Heart left ventricle (tissue), 16 donors: ENCODE measurements around the gene CHMP3. TPM values are rescaled to one million over a fixed set of nuclear protein-coding genes. Genes with fewer than 3 reads are reported as not detected.

Source experiments
- ATAC-seq, 4 donors: fragments of 200-7000 bp; cut with Tn5 transposase; one replicate each; pipeline ENCODE4 v1.9.1; 2020 to 2022; ENCODE audit warnings: moderate library complexity in 4 of 4, mild to moderate bottlenecking in 3 of 4, moderate number of reproducible peaks in 1 of 4
- DNase-seq, 5 donors: peaks; one replicate each; pipeline ENCODE4 v3.0.0-alpha.2; 2020
- H3K27ac ChIP-seq, 12 donors: fragments of 200-600 bp; sonication (generic) in 4 of 12; one replicate each; pipeline versions ENCODE4 v1.5.0 to v1.8.0; 2016 to 2022; ENCODE audit warnings: mild to moderate bottlenecking in 2 of 12
- H3K27me3 ChIP-seq, 9 donors: fragments of 200-600 bp; sonication (generic) in 2 of 9; one replicate each; pipeline versions ENCODE4 v1.5.1 to v1.8.0; 2016 to 2022; ENCODE audit warnings: mild to moderate bottlenecking in 3 of 9
- H3K36me3 ChIP-seq, 9 donors: fragments of 200-600 bp; sonication (generic) in 2 of 9; one replicate each; pipeline versions ENCODE4 v1.5.0 to v1.8.0; 2018 to 2022; ENCODE audit warnings: mild to moderate bottlenecking in 2 of 9
- H3K4me1 ChIP-seq, 12 donors: fragments of 200-600 bp; sonication (generic) in 4 of 12; one replicate each; pipeline versions ENCODE4 v1.5.0 to v1.8.0; 2016 to 2022; ENCODE audit warnings: mild to moderate bottlenecking in 3 of 12
- H3K4me3 ChIP-seq, 12 donors: fragments of 200-600 bp; sonication (generic) in 4 of 12; one replicate each; pipeline versions ENCODE4 v1.5.0 to v1.8.0; 2017 to 2022; ENCODE audit warnings: mild to moderate bottlenecking in 9 of 12, moderate library complexity in 4 of 12
- H3K9me3 ChIP-seq, 12 donors: fragments of 200-600 bp; sonication (generic) in 4 of 12; one replicate each; pipeline versions ENCODE4 v1.5.0 to v1.8.0; 2016 to 2022; ENCODE audit warnings: mild to moderate bottlenecking in 1 of 12
- POLR2A ChIP-seq, 2 donors: fragments of 450-650 bp; IDR thresholded peaks; one replicate each; pipeline ENCODE4 v1.6.1; 2017; ENCODE audit warnings: antibody characterized with exemption in 2 of 2, mild to moderate bottlenecking in 2 of 2, moderate library complexity in 2 of 2
- WGBS, 4 donors: extraction: QIAGEN DNeasy Blood & Tissue Kit in 2 of 4; methylation state at CpG; one replicate each; pipeline versions ENCODE4 v1.1.5 to v1.1.7; 2013 to 2018; 5-methylcytosine and 5-hydroxymethylcytosine counted together
- intact Hi-C, 10 donors: fragments of 100-400 bp; cut with DNase I; formaldehyde crosslinking; loops; one replicate each; pipeline versions ENCODE4 v1.11.1 to v1.14.2; 2022
- polyA plus RNA-seq, 2 donors: library from polyadenylated mRNA; stranded (reverse); fragments of 200-250 nt; gene quantifications; one replicate each; pipeline ENCODE4 v1.2.3, GENCODE V29; 2013
- total RNA-seq, 9 donors: library from RNA; depleted of rRNA in 2 of 9; stranded (reverse); fragments of >200 nt in 2 of 9; fragmentation: NEBNext Ultra II Directional in 3 of 9; extraction: Animal tissue kit (Norgen Biotek cat#: 25700) in 3 of 9; gene quantifications; one replicate each; pipeline versions ENCODE4 v1.1.0 to v1.2.4, GENCODE V29; 2016 to 2023
- TF ChIP-seq, protein P1 (sequence below), 12 donors: fragments of 200-600 bp; sonication (generic) in 4 of 12; IDR thresholded peaks; one replicate each; pipeline versions ENCODE4 v1.5.0 to v1.8.0; 2018 to 2022; ENCODE audit warnings: antibody characterized with exemption in 12 of 12, mild to moderate bottlenecking in 5 of 12
- donor health status: ischemic (EF 13 %, LVEDD 7.1; RV severe dilation, severe dysfunction).
- donor health status: healthy with polysubstance abuse.
- donor health status: DM: no; HTN: yes; CAD: no.
- donor health status: DM: no; HTN: no; CAD: no.
- donor health status: ischemic (EF 25% LVEDD 6.9; RV normal size, moderate dysfunction).
- donor health status: ischemic (EF 25% LVEDD 5.7; RV mildly dilated, moderate dysfunction).
- donor health status: healthy.
- donor health status: DM: yes; HTN: yes; CAD: no.
- donor health status: ischemic (EF 35%, LVEDD 5.7; RV mildly dilated, moderate dysfunction).
- donor health status: nonischemic (EF 11% LVEDD 7.7; RV severe dilation, severe dysfunction).
- donor health status: DM: yes; HTN: yes; CAD: no.
- donor health status: PGD.
- donor health status: ischemic (EF 29% LVEDD 5.4; RV normal size, mild dysfunction).
- donor health status: nonischemic (EF 23%, LVEDD 6.1; RV moderate dilation, normal function).

CHMP3 gene
- total and polyA plus RNA-seq, 11 donors, result 50.0 to 178 (median 144) TPM

DNA sequence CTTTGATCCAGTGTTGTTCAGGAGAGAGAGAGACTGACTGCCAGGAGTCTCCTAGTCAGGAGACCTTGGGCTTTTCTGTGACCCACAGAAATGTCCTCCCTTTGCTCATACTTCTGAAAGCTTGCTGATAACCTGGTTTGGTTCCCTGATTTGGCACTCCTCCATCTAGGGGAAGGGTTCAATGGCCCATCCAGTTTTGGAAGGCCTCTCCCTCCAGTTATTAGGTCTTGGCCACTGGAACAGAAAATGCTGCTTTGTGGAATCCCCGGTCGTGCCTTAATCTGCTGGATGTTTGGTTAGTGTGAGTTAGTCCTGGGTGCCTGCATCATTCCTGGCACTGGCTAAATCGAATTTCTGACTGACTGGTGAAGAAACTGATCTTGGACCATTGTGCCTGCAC, 86.3 kb downstream of the CHMP3 start:
- no peaks in the 10 kb centered on the region for H3K27me3 ChIP-seq
- DNase-seq, result no peak
- peaks cover 3 to 42% (median 20%) of the 10 kb centered on the region in 12 donors for H3K4me1 ChIP-seq
- H3K36me3 ChIP-seq, result peaks cover 0 to 99% (median 98%) of the 10 kb centered on the region in 9 donors
- intact Hi-C loops, result loop anchor here in 1 of 10 donors (10.0 kb wide), 1 partner anchor 88 kb away; the partner anchor contains the start of gene CHMP3
- H3K9me3 ChIP-seq, result no peaks in the 10 kb centered on the region
- no peak for TF ChIP-seq POLR2A (IDR thresholded peaks at IDR 0.05)
- TF ChIP-seq, protein P1, sequence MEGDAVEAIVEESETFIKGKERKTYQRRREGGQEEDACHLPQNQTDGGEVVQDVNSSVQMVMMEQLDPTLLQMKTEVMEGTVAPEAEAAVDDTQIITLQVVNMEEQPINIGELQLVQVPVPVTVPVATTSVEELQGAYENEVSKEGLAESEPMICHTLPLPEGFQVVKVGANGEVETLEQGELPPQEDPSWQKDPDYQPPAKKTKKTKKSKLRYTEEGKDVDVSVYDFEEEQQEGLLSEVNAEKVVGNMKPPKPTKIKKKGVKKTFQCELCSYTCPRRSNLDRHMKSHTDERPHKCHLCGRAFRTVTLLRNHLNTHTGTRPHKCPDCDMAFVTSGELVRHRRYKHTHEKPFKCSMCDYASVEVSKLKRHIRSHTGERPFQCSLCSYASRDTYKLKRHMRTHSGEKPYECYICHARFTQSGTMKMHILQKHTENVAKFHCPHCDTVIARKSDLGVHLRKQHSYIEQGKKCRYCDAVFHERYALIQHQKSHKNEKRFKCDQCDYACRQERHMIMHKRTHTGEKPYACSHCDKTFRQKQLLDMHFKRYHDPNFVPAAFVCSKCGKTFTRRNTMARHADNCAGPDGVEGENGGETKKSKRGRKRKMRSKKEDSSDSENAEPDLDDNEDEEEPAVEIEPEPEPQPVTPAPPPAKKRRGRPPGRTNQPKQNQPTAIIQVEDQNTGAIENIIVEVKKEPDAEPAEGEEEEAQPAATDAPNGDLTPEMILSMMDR (IDR thresholded peaks at IDR 0.05), result no peak
- no peak overlapping the region for H3K4me3 ChIP-seq
- 50 to 61% (median 60%) methylated on average over 3 of the region's 3 CpGs for WGBS, 4 donors
- H3K27ac ChIP-seq, result peak overlapping the region in 7 of 12 donors; percentile 9 to 47 (median 13)
- peak in 3 of 4 donors; percentile 27 to 58 (median 48) for ATAC-seq

DNA sequence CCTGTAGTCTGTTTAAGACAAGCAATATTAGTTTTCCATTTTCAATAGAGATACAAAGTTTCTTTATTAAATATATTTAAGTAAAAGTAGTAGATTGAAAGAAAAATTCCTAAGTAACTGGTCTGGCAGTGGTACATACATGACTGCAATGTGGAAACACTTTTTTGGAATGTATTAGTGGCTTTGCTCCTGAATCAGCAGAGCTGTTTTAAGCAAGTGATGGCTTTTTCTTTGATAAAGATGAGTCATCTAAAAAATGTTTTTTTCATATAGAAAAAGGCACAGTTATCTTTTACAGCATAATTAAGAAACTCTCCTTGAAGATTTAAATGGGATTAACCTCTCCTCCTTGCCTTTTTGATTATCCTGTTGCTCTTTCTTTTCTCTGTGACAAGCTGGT, 87.2 kb downstream of the CHMP3 start:
- H3K27ac ChIP-seq, result peak overlapping the region in 3 of 12 donors; percentile 12 to 34 (median 15)
- peaks cover 0 to 99% (median 97%) of the 10 kb centered on the region in 9 donors for H3K36me3 ChIP-seq
- intact Hi-C loops, result loop anchor here in 1 of 10 donors (10.0 kb wide), 1 partner anchor 89 kb away; the partner anchor contains the start of gene CHMP3
- H3K9me3 ChIP-seq, result no peaks in the 10 kb centered on the region
- peaks cover 3 to 37% (median 20%) of the 10 kb centered on the region in 12 donors for H3K4me1 ChIP-seq
- H3K4me3 ChIP-seq, result no peak overlapping the region
- TF ChIP-seq POLR2A (IDR thresholded peaks at IDR 0.05), result no peak
- TF ChIP-seq, protein P1 (IDR thresholded peaks at IDR 0.05), result no peak
- ATAC-seq (no peak), DNase-seq (no peak)
- no peaks in the 10 kb centered on the region for H3K27me3 ChIP-seq

DNA sequence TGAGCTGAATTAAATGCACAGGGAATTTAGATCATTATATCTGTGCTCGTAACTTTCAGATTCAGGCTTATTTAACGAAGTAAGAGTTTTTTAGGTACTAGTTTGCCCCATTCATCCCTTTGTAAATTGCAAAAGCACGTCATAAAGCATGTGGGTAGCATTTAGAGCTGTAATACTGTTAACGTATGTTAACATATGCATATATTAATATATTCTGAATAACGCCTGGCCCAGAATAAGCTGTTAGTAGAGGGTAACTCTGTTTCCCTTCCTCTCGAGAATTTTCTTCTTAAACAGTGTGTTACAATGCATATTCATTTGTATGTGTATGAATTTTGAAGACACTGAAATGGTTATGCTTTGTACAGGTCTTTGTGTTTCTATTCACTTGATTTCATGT, 91.6 kb downstream of the CHMP3 start:
- ATAC-seq (no peak), DNase-seq (no peak)
- Histone ChIP-seq H3K4me3 (no peak overlapping the region), H3K9me3 (no peaks in the 10 kb centered on the region), H3K4me1 (peaks cover 0 to 33% (median 13%) of the 10 kb centered on the region in 12 donors), H3K27ac (no peak overlapping the region), H3K36me3 (peaks cover 0 to 99% (median 95%) of the 10 kb centered on the region in 9 donors), H3K27me3 (no peaks in the 10 kb centered on the region)
- 93 to 96% (median 96%) methylated on average over 6 of the region's 6 CpGs for WGBS, 4 donors
- intact Hi-C loops, result loop anchor here in 1 of 10 donors (10.0 kb wide), 1 partner anchor 93 kb away; the partner anchor contains the start of gene CHMP3
- TF ChIP-seq POLR2A (IDR thresholded peaks at IDR 0.05), result no peak
- TF ChIP-seq, protein P1 (IDR thresholded peaks at IDR 0.05), result no peak

DNA sequence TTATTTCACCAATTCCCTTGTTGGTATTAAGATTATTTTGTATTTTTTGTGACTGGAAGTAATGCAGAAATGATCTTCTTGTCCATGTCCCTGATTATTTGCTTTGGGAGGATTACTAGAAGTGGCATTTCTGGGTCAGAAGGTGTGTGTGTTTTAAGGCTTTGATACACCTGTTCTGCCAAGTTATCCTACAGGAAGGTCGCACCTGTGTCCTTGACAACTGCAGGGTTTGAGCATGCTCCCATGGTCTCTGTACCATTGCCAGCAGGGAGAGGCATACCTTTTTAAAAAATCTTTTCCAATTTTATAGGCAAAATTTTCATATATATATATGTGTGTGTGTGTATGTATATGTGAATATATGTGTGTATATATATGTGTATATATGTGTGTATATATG, 92.4 kb downstream of the CHMP3 start:
- intact Hi-C loops, result loop anchor here in 1 of 10 donors (10.0 kb wide), 1 partner anchor 94 kb away; the partner anchor contains the start of gene CHMP3
- ATAC-seq (no peak), DNase-seq (no peak)
- H3K9me3 ChIP-seq, result no peaks in the 10 kb centered on the region
- H3K36me3 ChIP-seq, result peaks cover 0 to 99% (median 95%) of the 10 kb centered on the region in 9 donors
- 82 to 96% (median 95%) methylated on average over 1 of the region's 1 CpG for WGBS, 4 donors
- no peaks in the 10 kb centered on the region for H3K27me3 ChIP-seq
- no peak overlapping the region for H3K4me3 ChIP-seq
- TF ChIP-seq, protein P1 (IDR thresholded peaks at IDR 0.05), result no peak
- TF ChIP-seq POLR2A (IDR thresholded peaks at IDR 0.05), result no peak
- no peak overlapping the region for H3K27ac ChIP-seq
- H3K4me1 ChIP-seq, result peaks cover 0 to 32% (median 12%) of the 10 kb centered on the region in 12 donors
